Left ventricle myocardium inferior (tissue), 1 donor: ENCODE results near the gene CHST8. TPM values are rescaled to one million over a fixed set of nuclear protein-coding genes. Genes with fewer than 3 reads are reported as not detected.

Experiments used
- DNase-seq: peaks from one replicate; pipeline ENCODE4 v3.0.0-alpha.2; 2020
- H3K27ac ChIP-seq: fragments of 200-600 bp; replicated peaks from 2 replicates; pipeline ENCODE4 v1.8.0; 2021
- H3K27me3 ChIP-seq: fragments of 200-600 bp; 2 replicates; pipeline ENCODE4 v1.8.0; 2021; ENCODE audit warnings: low read depth
- H3K36me3 ChIP-seq: fragments of 200-600 bp; 2 replicates; pipeline ENCODE4 v1.8.0; 2021
- H3K4me1 ChIP-seq: fragments of 200-600 bp; 2 replicates; pipeline ENCODE4 v1.8.0; 2021
- H3K4me3 ChIP-seq: fragments of 200-600 bp; 2 replicates; pipeline ENCODE4 v1.8.0; 2021; ENCODE audit warnings: mild to moderate bottlenecking, moderate library complexity
- H3K9me3 ChIP-seq: fragments of 200-600 bp; replicated peaks from 2 replicates; pipeline ENCODE4 v1.8.0; 2021
- CTCF ChIP-seq: fragments of 200-600 bp; IDR thresholded peaks from 2 replicates; pipeline ENCODE4 v1.8.0; 2021; ENCODE audit warnings: antibody characterized with exemption, mild to moderate bottlenecking, borderline replicate concordance
- intact Hi-C: fragments of 100-400 bp; cut with micrococcal nuclease; formaldehyde crosslinking; loops from one replicate; pipeline ENCODE4 v1.11.0; 2022
- total RNA-seq: library from RNA; stranded (reverse); fragmentation: NEBNext Ultra II Directional; extraction: Animal tissue kit (Norgen Biotek cat#: 25700); gene quantifications from one replicate; pipeline ENCODE4 v1.2.1, GENCODE V29; 2021
- donor health status: DM: no; HTN: yes; CAD: no; lungs with severe emphysema.

The CHST8 gene
- total RNA-seq, 1 donor from 2014 or later: 0.14 TPM

GRCh38 chr19:33740811-33741396, 119.2 kb downstream of the CHST8 start:
- peaks cover 78% of the 10 kb centered on the region for H3K27me3 ChIP-seq

GRCh38 chr19:33745297-33745696, 123.5 kb downstream of the CHST8 start:
- intact Hi-C loops: no loop called here
- Histone ChIP-seq H3K4me3 (no peak overlapping the region), H3K9me3 (no peaks in the 10 kb centered on the region), H3K4me1 (no peaks in the 10 kb centered on the region), H3K27me3 (peaks cover 76% of the 10 kb centered on the region), H3K36me3 (no peaks in the 10 kb centered on the region), H3K27ac (no peak overlapping the region)
- TF ChIP-seq CTCF: no peak
- DNase-seq: no peak

More at GRCh38 chr19:33740811-33741396, 119.2 kb downstream of the CHST8 start:
- Histone ChIP-seq H3K27ac (no peak overlapping the region), H3K36me3 (no peaks in the 10 kb centered on the region), H3K4me1 (no peaks in the 10 kb centered on the region), H3K9me3 (no peaks in the 10 kb centered on the region), H3K4me3 (no peak overlapping the region)
- DNase-seq: no peak
- TF ChIP-seq CTCF: no peak
- intact Hi-C loops: no loop called here

- Histone ChIP-seq H3K27me3 (peaks cover 81% of the 10 kb centered on the region), H3K4me3 (no peak overlapping the region), H3K27ac (no peak overlapping the region), H3K4me1 (no peaks in the 10 kb centered on the region), H3K9me3 (no peaks in the 10 kb centered on the region), H3K36me3 (no peaks in the 10 kb centered on the region)
- no peak for TF ChIP-seq CTCF
- no peak for DNase-seq
- intact Hi-C loops: no loop called here
Measured at GRCh38 chr19:33746159-33746558, 124.4 kb downstream of the CHST8 start.

GRCh38 chr19:33747273-33747672, 125.5 kb downstream of the CHST8 start:
- TF ChIP-seq CTCF: no peak
- no peaks in the 10 kb centered on the region for H3K4me1 ChIP-seq

GRCh38 chr19:33748231-33748630, 126.5 kb downstream of the CHST8 start:
- H3K9me3 ChIP-seq: no peaks in the 10 kb centered on the region

More at GRCh38 chr19:33747273-33747672, 125.5 kb downstream of the CHST8 start:
- H3K36me3 ChIP-seq: no peaks in the 10 kb centered on the region
- H3K27me3 ChIP-seq: peaks cover 90% of the 10 kb centered on the region
- intact Hi-C loops: no loop called here
- no peak overlapping the region for H3K4me3 ChIP-seq
- DNase-seq: no peak
- no peaks in the 10 kb centered on the region for H3K9me3 ChIP-seq
- no peak overlapping the region for H3K27ac ChIP-seq

More at GRCh38 chr19:33748231-33748630, 126.5 kb downstream of the CHST8 start:
- DNase-seq: no peak
- Histone ChIP-seq H3K27me3 (peaks cover 90% of the 10 kb centered on the region), H3K4me3 (no peak overlapping the region), H3K4me1 (no peaks in the 10 kb centered on the region), H3K36me3 (no peaks in the 10 kb centered on the region), H3K27ac (no peak overlapping the region)
- no peak for TF ChIP-seq CTCF
- intact Hi-C loops: no loop called here
